ENCODE data around the gene MRS2.

- TF ChIP-seq CTCF (IDR thresholded peaks at IDR 0.05; ENCODE audit: low read length) (no peak), EZH2 (optimal IDR thresholded peaks at IDR 0.05; ENCODE audit: low read depth, low read length) (no peak)
Measured at GRCh38 chr6:24355393-24355792, 47.3 kb upstream of the MRS2 start.
